HEK293T (cell line): ENCODE measurements around the gene ADGRL3.

Source experiments
- CTCF ChIA-PET: fragments of 350-600 bp; formaldehyde crosslinking; extraction: SDS; loops from one replicate; lab custom pipeline; 2021; ENCODE audit warnings: antibody characterized with exemption, inconsistent platforms; lab: Yijun Ruan, JAX
- POLR2A ChIA-PET: fragments of 350-600 bp; formaldehyde crosslinking; extraction: SDS; loops from one replicate; lab custom pipeline; 2020; ENCODE audit warnings: antibody characterized with exemption, inconsistent platforms; lab: Yijun Ruan, JAX
- DNase-seq: peaks from one replicate; pipeline ENCODE4 v3.0.0; 2012; ENCODE audit warnings: mixed read lengths; ENCODE audit errors: extremely low spot score
- ARNT ChIP-seq: fragments of 450-650 bp; IDR thresholded peaks from 2 replicates; pipeline ENCODE4 v1.6.1; 2017; ENCODE audit warnings: mild to moderate bottlenecking
- BHLHE40 ChIP-seq: fragments of 450-650 bp; IDR thresholded peaks from 2 replicates; pipeline ENCODE4 v1.6.1; 2016; ENCODE audit warnings: mild to moderate bottlenecking, moderate library complexity, borderline replicate concordance
- CTBP1 ChIP-seq: fragments of 450-650 bp; IDR thresholded peaks from 2 replicates; pipeline ENCODE4 v1.6.1; 2016; ENCODE audit warnings: borderline replicate concordance
- ELF4 ChIP-seq: fragments of 450-650 bp; IDR thresholded peaks from 2 replicates; pipeline ENCODE4 v1.6.1; 2017; ENCODE audit warnings: antibody characterized with exemption
- FOXA1 ChIP-seq: fragments of 450-650 bp; IDR thresholded peaks from 2 replicates; pipeline ENCODE4 v1.6.1; 2016; ENCODE audit warnings: mild to moderate bottlenecking
- FOXK2 ChIP-seq: fragments of 450-650 bp; IDR thresholded peaks from 2 replicates; pipeline ENCODE4 v1.6.1; 2016; ENCODE audit warnings: mild to moderate bottlenecking
- FOXM1 ChIP-seq: fragments of 450-650 bp; IDR thresholded peaks from 2 replicates; pipeline ENCODE4 v1.6.1; 2017; ENCODE audit warnings: mild to moderate bottlenecking, borderline replicate concordance
- HDGF ChIP-seq: fragments of 450-650 bp; IDR thresholded peaks from 2 replicates; pipeline ENCODE4 v1.6.1; 2017; ENCODE audit warnings: antibody characterized with exemption, borderline replicate concordance
- L3MBTL2 ChIP-seq: fragments of 450-650 bp; conservative IDR thresholded peaks from 2 replicates; pipeline ENCODE4 v1.6.1; 2016; ENCODE audit warnings: mild to moderate bottlenecking
- LEF1 ChIP-seq: fragments of 450-650 bp; IDR thresholded peaks from 2 replicates; pipeline ENCODE4 v1.6.1; 2017; ENCODE audit warnings: mild to moderate bottlenecking, borderline replicate concordance
- NFRKB ChIP-seq: fragments of 450-650 bp; IDR thresholded peaks from 2 replicates; pipeline ENCODE4 v1.6.1; 2016; ENCODE audit warnings: mild to moderate bottlenecking, moderate library complexity
- SP1 ChIP-seq: fragments of 450-650 bp; IDR thresholded peaks from 2 replicates; pipeline ENCODE4 v1.6.1; 2017
- SUZ12 ChIP-seq: fragments of 450-650 bp; IDR thresholded peaks from 2 replicates; pipeline ENCODE4 v1.6.1; 2016; ENCODE audit warnings: mild to moderate bottlenecking
- TARDBP ChIP-seq: fragments of 450-650 bp; IDR thresholded peaks from 2 replicates; pipeline ENCODE4 v1.6.1; 2016
- ZNF384 ChIP-seq: fragments of 450-650 bp; IDR thresholded peaks from 2 replicates; pipeline ENCODE4 v1.6.1; 2016
- TF ChIP-seq, protein P1 (sequence below): fragments of 450-650 bp; IDR thresholded peaks from 2 replicates; pipeline ENCODE4 v1.6.1; 2016

Gene ADGRL3

DNA sequence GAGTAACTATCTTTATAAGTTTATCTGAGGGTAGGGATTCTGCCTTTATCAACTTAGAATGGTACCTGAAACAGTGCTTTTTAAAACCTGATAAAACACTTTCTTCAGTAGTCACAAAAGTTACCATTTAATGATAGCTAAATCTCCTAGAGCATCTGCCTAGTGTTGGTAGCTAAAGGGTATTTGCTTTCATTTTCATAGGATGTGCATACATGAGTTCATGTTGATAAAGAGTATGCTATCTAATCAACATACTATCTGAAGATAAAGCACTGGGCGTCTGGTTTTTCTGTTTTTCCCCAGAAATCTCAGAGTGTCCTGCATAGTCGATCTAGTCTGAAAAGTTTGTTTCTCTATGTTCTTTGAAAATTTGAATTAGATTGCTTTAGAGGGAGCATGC, 75.1 kb downstream of the ADGRL3 start:
- no peak for DNase-seq
- TF ChIP-seq ARNT (no peak), HDGF (no peak), BHLHE40 (no peak), LEF1 (no peak), FOXA1 (no peak), TARDBP (no peak), FOXK2 (no peak), CTBP1 (no peak), ZNF384 (no peak), FOXM1 (no peak), ELF4 (no peak), SUZ12 (no peak), L3MBTL2 (no peak), SP1 (no peak), NFRKB (no peak)
- TF ChIP-seq, protein P1, sequence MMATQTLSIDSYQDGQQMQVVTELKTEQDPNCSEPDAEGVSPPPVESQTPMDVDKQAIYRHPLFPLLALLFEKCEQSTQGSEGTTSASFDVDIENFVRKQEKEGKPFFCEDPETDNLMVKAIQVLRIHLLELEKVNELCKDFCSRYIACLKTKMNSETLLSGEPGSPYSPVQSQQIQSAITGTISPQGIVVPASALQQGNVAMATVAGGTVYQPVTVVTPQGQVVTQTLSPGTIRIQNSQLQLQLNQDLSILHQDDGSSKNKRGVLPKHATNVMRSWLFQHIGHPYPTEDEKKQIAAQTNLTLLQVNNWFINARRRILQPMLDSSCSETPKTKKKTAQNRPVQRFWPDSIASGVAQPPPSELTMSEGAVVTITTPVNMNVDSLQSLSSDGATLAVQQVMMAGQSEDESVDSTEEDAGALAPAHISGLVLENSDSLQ, result no peak
- POLR2A ChIA-PET, result no interaction called here
- CTCF ChIA-PET, result no interaction called here

DNA sequence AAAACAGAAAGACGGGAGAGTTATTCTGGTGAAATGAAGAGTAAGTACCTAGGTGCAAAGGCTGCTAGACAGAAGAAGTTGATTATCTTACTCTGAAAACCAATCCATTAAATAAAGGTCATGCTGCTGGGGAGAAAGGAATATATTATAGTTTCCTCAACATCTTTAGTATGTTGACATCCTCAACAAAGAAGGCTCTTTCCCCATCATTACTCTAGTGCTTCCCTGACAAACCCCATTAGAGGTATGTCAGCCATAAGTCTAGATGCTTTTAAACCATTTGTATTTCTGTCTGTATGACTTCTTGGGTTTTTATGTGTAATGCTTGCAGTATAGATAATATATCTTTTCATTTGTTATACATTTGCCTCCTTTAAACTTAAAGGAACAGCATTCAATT, 75.9 kb downstream of the ADGRL3 start:
- POLR2A ChIA-PET, result no interaction called here
- CTCF ChIA-PET, result no interaction called here
- DNase-seq, result no peak
- TF ChIP-seq CTBP1 (no peak), NFRKB (no peak), FOXK2 (no peak), FOXM1 (no peak), LEF1 (no peak), SUZ12 (no peak), BHLHE40 (no peak), FOXA1 (no peak), SP1 (no peak), L3MBTL2 (no peak), TARDBP (no peak), ZNF384 (no peak), ARNT (no peak), HDGF (no peak), ELF4 (no peak)
- TF ChIP-seq, protein P1, result no peak

DNA sequence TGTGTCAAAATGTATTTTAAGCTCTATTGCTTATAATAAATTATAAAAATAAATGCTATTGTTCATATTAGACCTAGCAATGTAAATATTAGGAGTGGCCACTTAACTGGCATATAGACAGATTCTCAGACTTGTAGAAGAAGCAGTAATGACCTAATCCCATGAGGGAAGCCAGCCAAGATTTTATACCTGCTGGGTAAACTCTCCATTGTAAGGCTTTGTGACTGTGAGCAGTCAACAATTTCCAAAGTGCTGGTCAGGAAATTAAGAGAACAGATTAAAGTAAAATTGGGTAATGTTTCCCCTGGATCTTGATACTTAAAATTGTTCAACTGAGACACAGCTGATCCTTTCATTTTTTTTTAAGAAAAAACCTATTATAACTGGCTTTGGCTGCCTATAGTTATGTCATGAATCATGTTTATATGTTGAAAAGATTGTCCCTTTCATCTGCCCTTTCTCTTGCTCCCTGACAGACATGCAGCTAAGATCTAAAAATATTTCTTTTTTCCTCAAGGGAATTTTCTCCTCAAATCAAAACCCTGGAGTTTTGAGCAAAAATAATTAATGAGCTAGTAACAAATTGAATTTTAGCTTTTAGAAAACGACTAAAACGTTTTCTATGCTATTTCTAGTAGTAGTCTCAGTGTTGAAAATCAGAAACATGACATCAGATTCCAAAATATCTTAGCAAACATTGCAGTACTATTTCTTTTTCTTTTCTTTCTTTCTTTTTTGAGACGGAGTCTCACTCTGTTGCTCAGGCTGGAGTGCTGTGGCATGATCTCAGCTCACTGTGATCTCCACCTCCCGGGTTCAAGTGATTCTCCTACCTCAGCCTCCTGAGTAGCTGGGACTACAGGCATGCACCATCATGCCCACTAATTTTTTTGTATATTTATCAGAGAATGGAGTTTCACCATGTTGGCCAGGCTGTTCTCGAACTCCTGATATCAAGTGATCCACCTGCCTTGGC, 77.9 kb downstream of the ADGRL3 start:
- DNase-seq, result no peak
- CTCF ChIA-PET, result no interaction called here
- POLR2A ChIA-PET, result interaction anchor here (1.6 kb wide), 1 partner anchor 78 kb away, joined by 5 read pairs; the partner anchor contains the start of gene ADGRL3
- TF ChIP-seq ARNT (no peak), FOXM1 (no peak), SUZ12 (no peak), SP1 (no peak), ZNF384 (no peak), FOXA1 (no peak)
- TF ChIP-seq, protein P1, result no peak

DNA sequence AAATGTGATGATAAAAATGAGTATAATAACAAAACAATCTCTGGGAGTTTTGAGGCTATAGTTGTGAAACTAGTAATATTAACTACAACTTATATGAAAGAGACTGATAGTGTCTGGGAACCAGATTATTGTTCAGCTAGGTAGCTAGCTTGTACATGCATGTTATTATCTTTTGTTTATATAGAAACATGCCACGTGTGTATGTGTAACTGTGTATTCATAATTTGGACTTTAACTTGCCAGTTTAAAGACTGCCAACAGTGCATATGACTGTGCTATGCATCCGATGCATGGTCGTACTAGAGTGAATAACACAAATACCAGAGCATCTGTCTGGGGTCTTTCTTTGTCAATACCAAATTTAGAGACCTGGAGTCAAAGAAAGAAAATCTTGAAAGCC, 92.2 kb downstream of the ADGRL3 start:
- no peak for DNase-seq
- TF ChIP-seq FOXM1 (no peak), SP1 (no peak), BHLHE40 (no peak), NFRKB (no peak), SUZ12 (no peak), HDGF (no peak)
- TF ChIP-seq, protein P1, result no peak
- ChIA-PET CTCF (no interaction called here), POLR2A (no interaction called here)

DNA sequence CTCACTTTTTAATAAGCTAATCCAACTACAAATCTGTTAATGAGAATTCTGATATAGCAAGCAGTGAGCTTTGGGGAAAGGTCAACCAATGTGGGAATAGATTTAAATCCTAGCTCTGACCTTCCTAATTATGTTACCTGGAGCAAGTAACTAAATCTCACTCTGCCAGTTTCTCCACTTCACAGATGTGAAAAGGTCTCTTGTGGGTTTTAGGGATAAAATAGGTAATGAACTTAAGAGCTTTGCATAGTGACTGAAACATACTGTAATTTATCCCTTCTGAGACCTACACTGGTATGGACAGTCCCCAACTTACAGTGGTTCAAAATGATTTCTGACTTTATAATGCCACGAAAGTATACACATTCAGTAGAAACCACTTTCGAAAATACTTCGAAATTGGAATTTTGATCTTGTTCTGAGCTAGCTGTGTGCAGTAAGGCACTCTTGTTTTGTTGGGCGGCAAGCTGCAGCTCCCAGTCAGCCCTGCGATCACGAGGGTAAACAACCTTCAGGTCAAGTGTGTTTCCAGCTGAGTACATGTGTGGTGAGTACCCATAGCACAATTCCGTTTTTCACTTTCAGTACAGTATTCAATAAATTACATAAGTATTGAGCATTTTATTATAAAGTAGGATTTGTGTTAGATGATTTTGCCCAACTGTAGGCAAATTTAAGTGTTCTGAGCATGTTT, 93.7 kb downstream of the ADGRL3 start:
- ChIA-PET POLR2A (no interaction called here), CTCF (no interaction called here)
- no peak for TF ChIP-seq LEF1
- no peak for TF ChIP-seq TARDBP
- TF ChIP-seq, protein P1, result no peak
- TF ChIP-seq SUZ12, result no peak
- TF ChIP-seq FOXA1, result no peak
- no peak for TF ChIP-seq L3MBTL2
- no peak for TF ChIP-seq ZNF384
- TF ChIP-seq ELF4, result no peak
- TF ChIP-seq FOXK2, result no peak
- TF ChIP-seq BHLHE40, result no peak
- TF ChIP-seq ARNT, result no peak
- no peak for TF ChIP-seq SP1
- no peak for TF ChIP-seq CTBP1
- no peak for TF ChIP-seq FOXM1
- no peak for TF ChIP-seq HDGF
- no peak for TF ChIP-seq NFRKB
- no peak for DNase-seq
